DMS114 treated with DMSO at 0.1 percent for 48 hours (cell line): ENCODE measurements around the gene PWWP2B.

ENCODE experiments used
- DNase-seq: peaks from one replicate; lab custom pipeline; 2025; ENCODE audit not compliant: unreplicated experiment; lab: John Stamatoyannopoulos, UW

PWWP2B gene

DNA sequence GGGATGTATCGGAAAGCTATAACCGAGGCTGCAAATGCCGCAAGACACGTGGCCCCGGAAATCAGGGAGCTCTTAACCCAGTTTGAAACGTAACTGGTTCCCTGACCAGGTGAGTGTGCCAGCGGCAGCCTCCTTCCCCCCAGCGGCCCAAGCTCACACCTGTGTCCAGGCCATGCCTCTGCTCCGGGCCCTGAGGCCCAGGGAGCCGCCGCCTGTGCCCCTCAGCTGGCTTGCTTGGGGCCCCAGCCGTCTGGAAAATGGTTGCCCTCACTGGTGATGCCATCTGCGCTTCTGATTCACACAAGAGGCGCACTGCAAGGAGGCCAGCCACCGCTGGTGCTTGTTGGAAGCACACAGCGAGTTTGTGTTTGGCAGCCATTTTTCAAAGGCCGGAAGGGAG is 9.2 kb downstream of the PWWP2B start:
- DNase-seq, result no peak

DNA sequence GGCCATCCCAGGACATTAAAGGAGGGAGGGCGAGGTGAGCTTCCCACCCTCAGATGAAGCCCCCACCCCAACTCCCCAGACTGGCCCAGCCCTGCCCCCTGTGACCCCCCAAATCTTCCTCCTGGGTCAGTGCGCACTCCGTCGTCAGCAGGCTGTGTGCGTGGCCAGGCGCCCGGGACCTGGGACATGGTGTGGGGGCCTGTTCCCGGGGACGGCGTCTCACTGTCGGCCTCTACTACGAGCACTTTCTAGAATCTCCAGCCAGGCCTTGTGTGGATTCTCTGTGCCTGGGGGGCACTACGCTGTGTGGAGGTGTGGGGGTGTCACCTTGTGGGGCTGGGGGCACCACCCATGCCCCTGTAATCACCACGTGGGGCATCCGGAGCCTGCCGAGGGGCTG is 9.8 kb downstream of the PWWP2B start:
- DNase-seq, result no peak

DNA sequence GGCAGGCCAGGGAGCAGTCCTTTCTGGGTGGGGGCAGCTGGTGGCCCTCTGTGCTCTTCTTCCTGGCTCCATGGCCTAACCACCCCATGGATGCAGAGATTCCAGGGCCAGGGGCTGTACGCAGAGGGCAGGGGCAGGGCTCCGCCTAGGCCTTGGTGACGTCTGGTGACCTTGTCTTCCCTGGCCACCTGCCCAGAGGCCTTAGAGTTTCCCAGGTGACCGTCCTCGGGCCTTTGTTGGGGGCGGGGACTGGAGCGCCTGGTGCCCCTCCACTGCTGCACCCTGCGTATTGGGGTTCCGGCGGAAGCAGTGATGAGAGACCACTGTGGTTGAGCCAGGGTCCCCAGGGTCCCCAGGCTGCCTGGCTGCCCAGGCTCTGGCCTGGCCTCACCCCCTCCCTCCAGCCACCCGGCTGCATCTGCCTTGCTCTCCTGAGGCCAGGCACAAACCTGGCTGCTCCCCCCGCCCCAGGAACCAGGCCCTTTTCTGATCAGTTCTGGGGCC is 10.3 kb downstream of the PWWP2B start:
- no peak for DNase-seq

DNA sequence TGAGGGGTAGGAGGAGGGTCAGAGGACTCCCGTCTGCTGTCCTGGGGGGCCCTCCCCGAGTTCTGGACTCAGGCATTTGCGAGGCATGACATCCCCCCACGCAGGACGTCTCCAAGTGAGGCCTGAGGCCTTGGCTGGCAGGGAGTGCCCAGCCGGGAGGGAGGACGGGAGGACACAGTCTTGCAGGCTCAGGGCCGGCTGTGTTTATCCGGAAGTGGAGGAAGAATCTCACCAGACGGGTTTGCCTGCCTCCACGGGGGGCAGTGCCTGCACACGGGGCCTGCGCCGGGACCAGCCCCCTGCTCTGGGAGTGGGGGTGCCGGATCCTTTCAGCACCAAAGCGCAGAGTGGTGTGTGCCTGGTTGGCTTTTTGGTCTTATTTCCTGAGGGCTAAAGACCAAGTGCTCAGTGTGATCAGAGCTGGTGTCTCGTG is 10.9 kb downstream of the PWWP2B start:
- DNase-seq, result no peak

DNA sequence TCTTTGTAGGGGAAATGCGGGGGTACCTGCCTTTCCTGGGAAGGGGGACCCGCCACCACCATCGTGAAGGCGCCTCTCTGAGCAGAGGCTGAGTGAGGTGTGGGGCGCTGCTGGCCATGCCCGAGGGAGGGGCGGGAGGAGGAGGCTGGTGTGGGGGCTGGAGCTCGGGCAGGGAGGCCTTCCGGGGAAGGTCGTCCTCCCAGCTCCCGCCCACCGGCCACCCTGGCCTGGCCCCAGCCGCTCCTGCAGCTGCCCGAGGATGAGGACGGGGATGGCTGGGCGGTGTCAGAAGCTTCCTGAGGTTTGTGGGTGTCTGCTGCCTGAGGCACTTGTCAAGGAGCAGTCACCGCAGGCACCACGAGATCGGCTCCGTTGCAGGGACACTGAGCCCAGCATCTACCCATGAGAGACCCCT is 11.4 kb downstream of the PWWP2B start:
- no peak for DNase-seq

DNA sequence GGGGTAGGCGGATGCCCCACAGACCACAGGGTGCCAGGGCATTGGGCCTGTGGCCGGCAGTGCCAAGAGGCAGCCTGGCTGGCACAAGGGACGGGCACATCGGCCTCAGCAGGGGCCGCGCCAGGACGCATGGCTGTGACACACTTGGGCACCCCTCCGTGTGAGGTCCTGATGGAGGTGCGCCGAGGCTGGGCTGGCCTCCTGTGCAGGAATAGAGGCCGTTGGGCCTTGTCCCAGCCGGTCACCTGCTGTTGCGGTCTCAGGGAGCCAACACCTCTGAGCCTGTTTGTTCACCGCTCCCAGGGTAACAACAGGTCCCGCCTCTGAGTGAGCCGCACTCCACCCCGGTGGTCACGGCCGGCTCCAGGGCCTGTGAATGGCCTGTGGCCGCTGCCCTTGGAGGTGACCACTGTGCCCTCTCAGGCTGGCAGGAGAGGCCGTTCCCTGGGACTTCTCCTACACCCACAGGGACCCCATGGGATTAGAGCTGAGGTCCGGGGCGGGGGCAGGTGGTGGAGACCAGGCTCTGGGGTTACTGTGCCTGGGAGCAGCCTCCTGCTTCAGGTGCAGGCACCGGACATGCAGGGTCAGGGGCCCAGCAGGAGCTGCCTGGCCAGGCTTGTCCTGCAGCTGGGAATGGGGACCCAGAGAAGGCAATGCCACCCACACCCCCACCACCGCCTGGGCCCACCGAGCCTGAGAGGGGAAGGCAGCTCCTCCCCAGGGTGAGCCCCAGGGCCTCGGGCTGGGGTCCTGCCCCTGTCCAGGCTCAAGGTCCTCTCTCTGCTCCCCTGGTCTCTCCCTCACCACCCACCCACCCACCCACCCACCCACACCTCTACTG is 12.0 kb downstream of the PWWP2B start:
- DNase-seq, result no peak

DNA sequence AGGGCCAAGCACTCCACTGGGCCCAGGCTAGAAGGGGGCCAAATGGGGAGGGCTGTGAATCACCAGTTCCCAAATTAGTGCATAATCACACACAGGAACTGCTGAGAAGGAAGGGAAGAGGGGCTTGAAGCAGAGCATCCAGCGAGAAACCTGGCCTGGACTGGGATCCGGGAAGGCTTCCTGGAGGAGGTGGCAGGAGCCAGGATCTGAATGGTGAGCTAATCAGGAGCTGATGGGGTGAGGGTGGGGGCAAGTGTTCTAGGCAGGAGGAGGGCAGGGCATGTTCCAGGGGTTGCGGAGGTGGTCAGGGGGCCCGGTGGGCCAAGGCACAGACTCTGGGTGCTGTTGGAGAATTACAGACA is 12.6 kb downstream of the PWWP2B start:
- no peak for DNase-seq

DNA sequence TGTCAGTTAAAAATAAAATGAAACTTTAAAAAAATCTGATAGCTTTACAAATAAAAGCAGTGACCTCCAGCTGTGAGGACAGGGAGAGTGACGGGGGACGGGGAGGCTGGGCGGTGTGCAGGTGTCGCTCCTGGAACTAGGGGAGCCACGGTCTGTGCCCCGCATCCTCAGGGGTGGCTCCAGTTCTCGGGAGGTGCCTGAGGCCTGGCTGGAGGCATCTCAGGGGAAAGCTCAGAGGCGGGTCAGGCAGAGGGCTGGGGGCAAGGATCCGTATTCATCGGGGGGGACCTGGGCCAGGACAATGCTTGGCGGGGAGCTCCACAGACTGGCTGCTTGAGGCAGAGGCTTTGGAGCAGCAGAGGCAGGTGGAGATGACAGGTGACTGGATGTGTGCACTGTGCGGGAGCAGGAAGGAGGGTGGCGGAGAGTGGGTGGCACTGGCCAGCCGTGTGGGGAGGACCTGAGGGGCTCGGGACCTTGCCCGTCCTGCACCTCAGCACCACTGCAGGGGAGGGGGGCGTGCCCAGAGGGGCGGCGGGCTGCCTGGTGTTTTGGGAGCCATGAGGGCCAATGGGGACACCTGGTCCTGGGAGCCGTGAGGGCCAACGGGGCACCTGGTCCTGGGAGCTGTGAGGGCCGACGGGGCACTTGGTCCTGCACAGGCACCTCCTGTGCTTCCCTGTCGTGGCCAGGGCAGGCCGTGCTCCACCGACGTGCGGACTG is 13.2 kb downstream of the PWWP2B start:
- no peak for DNase-seq

DNA sequence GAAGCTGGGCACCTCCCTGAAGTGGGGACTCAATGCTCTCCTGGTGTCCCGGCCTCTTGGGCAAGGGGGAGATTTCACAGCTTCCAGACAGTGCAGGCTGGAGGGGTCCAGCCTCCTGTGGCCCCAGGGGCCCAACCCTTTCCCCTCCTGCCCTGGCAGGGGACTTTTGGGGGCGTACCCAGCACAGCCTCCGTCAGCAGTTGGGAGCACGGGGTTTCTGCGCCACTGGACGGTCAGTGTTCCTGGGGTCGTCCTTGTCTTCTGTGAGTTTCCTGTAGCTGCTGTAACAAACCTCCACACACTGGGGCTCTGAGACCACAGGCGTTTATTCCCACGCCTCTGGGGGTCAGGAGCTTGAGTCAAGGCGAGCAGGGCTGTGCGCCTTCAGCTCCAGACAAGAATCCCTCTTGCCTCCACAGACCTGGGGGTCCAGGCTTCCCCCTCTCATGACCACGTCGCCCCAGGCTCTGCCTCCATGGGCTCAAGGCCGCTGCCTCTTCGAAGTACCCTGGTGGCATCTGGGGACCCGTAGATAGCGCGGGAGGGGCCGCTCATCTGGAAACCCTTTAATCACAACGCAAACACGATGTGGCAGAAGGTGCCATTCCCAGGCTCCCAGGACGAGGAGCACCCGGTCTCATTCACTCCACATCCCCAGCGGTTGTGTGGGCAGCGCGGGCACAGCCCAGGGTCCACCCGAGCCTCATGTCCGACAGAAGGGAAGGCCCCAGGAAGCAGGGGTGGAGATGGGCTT is 14.0 kb downstream of the PWWP2B start:
- no peak for DNase-seq

DNA sequence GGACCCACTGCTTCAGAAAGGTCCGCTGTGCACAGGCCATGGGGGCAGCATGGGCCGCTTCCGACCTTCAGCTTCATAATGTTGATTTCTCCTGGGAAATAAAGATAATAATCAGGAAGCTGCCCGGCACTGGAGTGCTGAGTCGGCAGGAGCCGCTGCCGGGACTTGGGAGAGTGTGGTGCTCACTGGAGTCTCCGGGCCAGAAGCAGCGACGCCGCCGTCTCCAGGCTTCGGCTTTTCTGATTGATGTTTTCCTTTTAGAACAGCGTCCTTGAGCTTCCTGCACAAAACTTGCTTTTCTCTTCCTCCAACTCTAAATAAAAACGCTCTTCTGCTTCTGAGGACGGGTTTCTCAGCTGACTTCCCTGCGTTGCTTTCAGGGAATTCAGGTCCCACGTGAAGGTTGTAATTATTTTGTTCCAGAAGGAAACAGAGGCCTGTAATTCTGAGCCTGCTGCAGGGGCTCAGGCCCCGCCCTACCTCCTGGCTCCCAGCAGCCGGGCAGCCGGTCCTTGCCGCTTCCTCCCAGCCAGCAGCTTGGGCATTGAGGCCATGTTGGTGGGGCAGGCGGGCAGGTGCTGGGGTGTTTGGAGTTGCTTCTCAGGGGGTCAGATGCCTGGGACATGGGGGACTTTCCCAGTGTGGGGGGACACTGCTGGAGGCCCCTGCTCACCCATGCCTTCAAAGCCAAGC is 14.7 kb downstream of the PWWP2B start:
- DNase-seq, result no peak

DNA sequence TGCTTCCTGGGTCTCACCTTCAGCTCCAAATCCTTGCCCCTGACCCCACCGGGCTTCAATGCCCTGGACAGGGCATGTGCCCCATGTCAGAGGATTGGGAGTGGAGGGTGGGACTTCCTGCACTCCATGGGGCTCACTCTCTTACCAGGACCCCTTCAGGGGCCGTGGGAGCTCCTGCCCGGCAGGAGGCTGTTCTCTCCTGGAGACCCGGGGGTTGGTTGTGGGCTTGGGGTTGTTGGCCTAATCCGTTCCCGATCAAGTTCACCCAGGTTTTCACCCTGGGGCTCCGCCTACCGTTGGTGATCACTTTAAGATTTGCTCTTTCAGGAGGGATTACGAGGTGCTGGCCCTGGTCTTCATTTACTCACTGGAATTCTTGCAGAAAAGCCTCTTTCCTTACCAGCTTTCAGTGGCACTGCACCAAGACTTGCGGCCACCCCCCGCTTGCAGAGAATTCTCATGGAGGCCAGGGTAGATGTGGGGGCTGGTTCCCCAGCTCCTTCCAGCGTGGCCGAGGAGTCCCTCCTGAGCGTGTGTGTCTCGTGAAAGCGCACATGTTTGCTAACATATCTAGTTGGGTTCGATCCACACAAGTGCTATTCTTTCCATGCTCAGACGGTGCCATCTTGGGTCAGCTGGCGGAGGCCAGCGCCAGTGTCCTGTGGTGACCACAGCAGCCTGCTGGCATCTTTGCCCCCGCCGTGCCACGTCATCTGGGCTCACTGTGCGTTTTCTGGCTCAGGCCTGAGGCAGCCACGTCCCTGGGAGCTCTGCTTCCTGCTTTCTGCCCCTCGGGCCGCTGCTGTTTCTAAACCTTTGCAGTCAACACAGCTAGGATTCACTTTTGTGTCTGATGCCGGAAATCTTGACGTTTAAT is 15.6 kb downstream of the PWWP2B start:
- no peak for DNase-seq

DNA sequence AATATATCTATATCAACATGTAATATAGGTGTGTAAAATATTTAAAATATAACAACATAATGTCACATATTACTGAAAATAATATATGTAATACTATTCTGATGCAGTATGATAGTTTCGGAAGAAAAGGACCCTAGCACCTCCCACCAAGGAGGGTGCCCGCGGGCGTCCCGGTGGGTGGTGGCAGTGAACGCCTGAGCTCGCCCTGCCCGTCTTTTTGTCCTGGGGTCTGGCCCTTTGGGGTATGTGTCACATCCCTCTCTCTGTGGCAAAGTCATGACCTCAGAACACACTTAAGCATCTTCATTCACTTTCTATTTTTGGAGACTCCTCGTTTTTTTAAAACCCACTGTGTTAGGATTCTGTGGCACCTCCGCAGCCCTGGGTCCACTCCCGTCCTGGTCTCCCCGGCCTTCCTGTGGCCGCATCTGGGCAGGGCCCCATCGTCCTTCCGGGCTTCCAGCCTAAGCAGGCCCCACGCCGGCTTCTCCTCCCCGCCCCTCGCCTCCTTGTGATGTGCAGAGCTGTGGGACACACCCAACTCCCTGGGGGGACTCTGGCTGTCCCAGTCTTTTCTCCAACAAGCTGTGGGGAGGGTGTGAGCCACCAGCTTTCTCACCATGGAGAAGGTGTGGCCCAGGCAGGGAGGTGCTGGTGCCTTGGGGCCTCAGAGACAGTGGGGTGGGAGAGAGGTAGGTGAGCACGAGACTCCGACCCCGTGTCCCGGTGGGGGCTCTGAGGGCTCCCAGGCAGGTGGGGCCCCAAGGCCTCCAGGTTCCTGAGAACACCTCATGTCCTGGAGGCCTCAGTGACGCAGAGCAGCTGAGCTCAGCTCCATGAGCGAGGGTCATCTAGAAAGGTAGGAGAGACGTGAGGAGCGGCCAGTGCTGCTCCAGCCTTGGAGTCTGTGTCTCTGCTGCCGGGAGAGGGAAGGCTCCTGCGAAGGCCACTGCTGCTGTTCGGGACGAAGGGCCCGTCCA is 16.5 kb downstream of the PWWP2B start:
- no peak for DNase-seq

DNA sequence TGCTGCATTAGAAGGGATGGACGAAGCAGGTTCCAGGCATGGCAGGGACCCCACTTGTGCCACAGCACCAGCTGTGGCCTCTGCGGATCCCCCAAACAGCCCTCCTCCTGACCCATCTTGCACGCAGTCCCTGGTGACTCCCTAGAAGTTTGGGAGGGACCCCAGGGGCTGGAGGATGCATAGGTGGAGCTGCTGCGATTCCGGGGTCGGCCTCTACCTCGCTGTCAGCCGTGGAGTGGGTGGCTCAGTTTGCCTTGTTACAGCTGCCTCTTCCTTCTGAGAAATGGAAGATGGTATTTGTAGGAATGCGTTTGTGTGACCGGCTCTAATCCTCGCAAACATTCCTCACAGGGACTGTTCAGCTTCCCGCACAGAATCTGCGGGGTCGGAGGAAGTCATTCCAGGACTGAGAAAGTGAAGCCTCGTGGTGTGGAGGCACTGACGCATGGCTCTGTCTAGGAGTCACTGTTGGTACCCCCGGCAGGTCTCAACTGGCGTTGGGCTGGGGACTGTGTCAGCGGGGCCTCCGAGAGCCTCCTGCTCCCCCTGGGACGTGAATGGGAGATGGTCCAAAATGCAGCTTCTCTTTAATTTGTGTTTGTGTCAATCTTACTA is 17.5 kb downstream of the PWWP2B start:
- DNase-seq, result no peak

DNA sequence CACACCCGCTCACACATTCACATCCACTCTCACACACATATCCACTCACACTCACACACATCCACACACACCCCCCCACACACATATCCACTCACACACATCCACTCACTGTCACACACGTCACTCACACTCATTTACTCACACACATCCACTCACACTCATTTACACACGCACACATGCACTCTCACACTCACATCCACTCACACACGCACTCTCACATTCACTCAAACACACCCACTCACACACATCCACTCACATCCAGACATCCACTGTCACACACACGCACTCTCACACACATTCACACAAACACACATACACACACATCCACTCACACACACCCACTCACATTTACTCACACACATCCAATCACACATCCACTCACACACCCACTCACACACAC is 18.3 kb downstream of the PWWP2B start:
- no peak for DNase-seq

DNA sequence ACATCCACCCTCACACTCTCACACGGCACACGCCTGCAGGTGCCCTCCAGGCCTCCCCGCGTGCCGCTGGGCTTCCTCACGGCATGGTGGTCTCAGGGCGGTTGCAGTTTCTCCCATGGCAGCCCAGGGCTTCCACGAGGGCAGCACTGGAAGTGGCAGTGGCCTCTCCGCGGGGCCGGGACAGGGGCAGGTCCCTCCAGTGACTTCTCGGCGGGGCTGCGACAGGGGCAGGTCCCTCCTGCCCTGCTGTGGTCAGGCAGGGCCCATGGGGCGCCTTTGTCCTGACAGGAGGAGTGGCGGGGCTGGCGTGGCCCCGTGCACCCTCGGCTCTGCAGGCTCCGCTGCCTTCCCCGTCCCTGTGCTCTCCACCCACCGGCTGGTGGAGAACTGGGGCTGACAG is 19.0 kb downstream of the PWWP2B start:
- no peak for DNase-seq

DNA sequence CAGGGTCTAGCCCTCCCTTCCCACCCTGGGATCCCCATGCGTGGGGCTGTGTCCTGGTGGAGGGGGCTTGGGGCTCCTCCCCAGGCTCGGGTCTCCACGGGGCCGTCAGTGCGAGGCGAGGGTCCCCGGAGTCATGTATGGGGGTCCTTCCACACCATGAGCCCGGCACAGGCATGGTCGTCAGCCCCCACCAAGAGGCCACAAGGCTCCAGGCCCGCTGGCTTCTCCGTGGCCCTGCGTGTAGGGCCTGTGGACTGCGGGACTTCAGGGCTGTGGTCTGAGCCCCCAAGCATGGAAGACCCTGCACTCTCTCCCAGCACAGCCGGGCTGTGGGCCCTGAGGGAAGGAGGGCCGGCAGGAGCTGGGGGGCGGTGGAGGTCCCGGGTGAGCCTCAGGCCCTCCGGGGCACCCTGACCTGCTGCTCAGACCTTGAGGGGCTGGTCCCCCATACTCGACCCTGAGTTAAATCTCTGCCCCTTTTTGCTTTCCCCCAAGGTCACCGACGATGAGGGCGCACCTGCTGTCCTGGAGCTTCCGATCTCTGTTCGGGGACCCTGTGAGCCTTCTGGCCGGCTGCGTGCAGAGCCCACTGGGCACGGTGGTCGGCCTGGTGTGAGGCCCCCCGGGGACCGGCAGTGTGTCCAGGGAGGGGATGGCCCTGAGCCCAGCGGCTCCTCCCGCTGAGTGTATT is 19.7 kb downstream of the PWWP2B start:
- DNase-seq, result no peak

DNA sequence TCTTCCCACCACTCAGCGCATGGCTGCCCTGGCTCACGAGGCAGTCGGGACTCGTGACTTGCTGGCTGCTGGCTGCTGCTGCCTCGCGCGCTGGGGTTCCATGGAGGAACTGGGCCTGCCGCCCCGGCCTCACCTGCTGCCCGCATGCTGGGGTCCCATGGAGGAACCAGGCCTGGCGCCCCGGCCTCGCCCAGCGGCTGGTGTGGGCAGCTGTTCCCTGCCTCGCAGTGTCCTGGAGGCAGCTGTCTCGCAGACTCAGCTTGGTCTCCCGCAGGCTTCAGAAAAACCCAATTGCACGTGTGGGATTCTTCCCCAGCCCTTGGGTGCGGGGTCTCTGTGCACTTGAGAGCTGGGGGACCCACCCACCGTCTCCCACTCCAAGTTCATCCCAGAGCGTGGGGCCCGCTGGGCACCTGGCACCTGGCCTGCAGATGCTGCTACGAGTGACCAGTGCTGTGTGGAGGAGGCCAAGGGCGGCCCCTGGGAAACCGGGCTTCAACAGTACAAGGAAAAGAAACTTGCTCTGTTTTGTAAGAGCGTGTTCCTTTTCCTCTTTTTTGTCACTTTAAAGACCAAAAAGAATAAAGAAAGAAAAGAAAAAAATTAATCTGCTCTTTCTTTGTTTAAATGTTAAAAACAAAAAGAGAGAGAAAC is 20.4 kb downstream of the PWWP2B start:
- no peak for DNase-seq
